GM18951 (cell line): ENCODE data around the gene GLRX3.

ENCODE experiments used
- POLR2A ChIP-seq: IDR thresholded peaks from 4 replicates; pipeline ENCODE4 v1.6.1; 2011; ENCODE audit warnings: mild to moderate bottlenecking; ENCODE audit not compliant: insufficient read length, insufficient read depth; ENCODE audit errors: extremely low read depth
- in situ Hi-C: fragments of 300-500 bp; cut with MboI; formaldehyde crosslinking; loops from one replicate; pipeline ENCODE4 v1.12.0; 2022; ENCODE audit warnings: low sequenced_read_pairs, mixed read lengths, inconsistent platforms; ENCODE audit not compliant: unreplicated experiment

GLRX3 gene

GRCh38 chr10:130159192-130159794 lies 23.1 kb downstream of the GLRX3 start:
- TF ChIP-seq POLR2A: no peak
- in situ Hi-C loops: no loop called here

DNA sequence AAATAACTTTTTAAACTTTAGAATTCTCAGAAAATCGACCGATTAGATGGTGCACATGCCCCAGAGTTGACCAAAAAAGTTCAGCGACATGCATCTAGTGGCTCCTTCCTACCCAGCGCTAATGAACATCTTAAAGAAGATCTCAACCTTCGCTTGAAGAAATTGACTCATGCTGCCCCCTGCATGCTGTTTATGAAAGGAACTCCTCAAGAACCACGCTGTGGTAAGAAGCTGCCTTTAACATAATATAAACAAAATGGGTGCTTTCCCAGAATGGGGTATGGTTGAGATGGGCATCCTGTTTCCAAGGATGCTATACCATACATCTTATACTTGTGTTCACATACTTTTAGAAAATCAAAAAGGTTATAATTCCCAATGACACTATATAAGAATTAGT lies 24.6 kb downstream of the GLRX3 start:
- TF ChIP-seq POLR2A: no peak
- in situ Hi-C loops: no loop called here

- in situ Hi-C loops: no loop called here
- no peak for TF ChIP-seq POLR2A
These were observed 25.1 kb downstream of the GLRX3 start for GRCh38 chr10:130161331-130161730.

DNA sequence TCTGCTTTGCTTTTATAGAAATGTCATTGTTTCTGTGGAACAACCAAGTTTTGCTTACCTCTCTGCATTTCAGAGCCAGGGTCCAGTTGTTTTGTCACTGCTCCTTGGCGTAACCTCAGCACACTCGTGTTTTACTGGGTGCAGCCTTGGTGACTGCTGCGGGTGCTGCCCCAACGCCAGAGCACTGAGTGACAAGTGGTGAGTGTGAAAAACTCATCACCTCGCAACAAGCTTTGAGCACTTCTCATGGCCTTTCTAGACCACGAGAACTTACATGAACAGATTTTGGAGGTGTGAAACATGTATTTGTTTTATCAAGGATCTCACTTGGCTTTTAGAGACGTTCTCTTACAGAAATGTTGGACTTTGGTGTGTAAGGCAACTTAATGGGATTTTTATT lies 31.0 kb downstream of the GLRX3 start:
- in situ Hi-C loops: no loop called here
- no peak for TF ChIP-seq POLR2A

- no peak for TF ChIP-seq POLR2A
- in situ Hi-C loops: no loop called here
These were observed 31.5 kb downstream of the GLRX3 start for GRCh38 chr10:130167707-130168106.

- no peak for TF ChIP-seq POLR2A
- in situ Hi-C loops: no loop called here
These were observed 33.1 kb downstream of the GLRX3 start for GRCh38 chr10:130169136-130169859.

DNA sequence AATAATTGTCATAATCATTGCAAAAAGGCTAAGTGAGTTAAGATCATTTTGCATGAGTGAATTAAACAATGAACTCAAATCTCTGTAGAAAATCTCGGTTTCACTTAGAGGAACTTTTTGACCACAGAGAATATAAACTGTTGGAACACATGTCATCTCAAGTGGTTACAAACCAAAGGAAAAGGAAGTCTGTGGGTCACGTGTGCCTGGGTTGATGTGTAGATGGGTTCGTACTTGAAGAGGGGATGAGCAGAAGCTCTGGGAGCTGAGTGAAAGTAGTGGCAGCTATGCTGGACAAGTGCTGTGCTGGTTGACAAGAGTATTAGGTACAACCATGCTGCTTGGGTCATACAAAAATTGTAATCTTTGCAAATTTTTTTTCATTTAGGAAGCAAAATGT lies 35.0 kb downstream of the GLRX3 start:
- in situ Hi-C loops: no loop called here
- no peak for TF ChIP-seq POLR2A

DNA sequence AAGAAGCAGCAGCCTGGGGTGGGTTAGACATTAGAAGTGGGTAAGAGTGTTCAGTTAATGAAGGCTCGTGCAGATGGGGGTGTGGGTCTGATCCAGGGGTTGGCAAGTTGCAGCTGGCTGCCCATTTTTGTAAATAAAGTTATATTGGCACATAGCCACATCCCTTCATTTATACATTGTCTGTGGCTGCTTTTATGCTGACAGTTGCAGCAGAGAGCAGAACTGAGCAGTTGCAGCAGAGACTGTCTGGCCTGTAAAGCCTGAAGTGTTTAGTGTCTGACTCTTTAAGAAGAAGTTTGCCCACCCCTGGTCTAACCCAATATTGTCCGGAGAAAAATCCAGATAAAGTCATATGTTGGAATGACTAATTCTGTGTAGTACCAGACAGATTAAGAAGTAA lies 38.1 kb downstream of the GLRX3 start:
- in situ Hi-C loops: no loop called here
- no peak for TF ChIP-seq POLR2A

GRCh38 chr10:130175074-130175473 lies 38.9 kb downstream of the GLRX3 start:
- in situ Hi-C loops: no loop called here
- no peak for TF ChIP-seq POLR2A

DNA sequence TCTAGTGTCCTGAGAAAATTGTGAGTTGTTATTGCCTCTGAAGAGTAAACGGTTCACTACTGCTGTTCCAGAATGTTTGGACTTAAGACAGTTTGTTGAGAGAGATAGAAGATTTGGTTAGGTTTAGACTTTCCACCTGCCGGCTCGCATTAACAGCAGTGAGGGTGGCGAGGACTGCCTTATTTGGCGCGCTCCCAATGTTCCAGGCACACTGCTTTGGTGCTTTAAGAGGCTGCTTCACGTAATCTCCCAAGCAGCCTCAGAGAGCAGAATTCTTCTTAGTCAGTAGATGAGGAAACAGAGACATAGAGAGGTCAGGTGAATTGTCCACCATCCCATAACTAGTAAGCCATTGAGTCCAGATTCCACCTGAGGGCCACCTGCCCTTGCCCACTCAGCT lies 41.1 kb downstream of the GLRX3 start:
- in situ Hi-C loops: no loop called here
- no peak for TF ChIP-seq POLR2A

DNA sequence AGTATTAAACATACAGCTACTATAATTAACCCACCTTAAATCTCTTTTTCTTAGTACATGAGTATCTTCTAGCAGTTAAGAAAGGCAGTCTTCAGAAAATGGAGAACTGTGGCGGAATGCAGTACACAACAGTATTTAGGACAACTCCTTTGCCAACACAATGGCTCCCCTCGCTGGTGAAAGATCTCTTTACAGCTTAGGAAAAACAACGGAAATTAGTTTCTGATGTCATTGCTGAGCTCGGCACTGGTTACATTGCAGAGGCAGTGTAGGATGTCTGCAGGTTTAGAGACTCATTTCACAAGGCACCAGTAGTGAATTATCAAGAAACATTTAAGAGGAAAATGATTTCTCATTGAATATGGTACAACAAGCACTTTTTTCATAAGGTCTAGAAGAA lies 43.4 kb downstream of the GLRX3 start:
- in situ Hi-C loops: no loop called here
- no peak for TF ChIP-seq POLR2A

GRCh38 chr10:130180416-130180815 lies 44.2 kb downstream of the GLRX3 start:
- in situ Hi-C loops: no loop called here
- TF ChIP-seq POLR2A: no peak

- no peak for TF ChIP-seq POLR2A
- in situ Hi-C loops: no loop called here
These were observed 45.7 kb downstream of the GLRX3 start for GRCh38 chr10:130181858-130182257.

DNA sequence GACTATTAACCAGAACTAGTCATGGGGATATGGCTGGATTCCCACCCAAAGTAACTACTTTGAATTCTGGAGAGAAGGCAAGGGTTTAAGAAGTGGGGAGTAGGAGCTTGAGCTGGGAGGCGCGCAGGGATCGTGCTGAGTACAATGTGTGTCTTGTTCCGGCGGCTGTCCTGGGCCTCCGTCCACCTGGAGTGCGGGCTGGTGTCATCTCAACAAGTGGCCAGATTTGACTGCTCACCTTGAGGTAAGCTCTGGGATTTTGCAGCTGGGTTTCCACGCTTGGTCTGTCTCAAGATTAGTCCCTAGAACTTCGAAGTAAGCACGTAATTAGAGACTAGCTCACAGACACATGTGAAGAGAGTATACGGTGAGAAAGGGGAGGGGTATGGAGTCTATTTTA lies 49.4 kb downstream of the GLRX3 start:
- no peak for TF ChIP-seq POLR2A

More for the DNA sequence above, 49.4 kb downstream of the GLRX3 start:
- in situ Hi-C loops: no loop called here
